COLO829 (cell line): Measurements from ENCODE around the gene MXD1.

Source experiments
- DNase-seq: peaks from one replicate; pipeline ENCODE4 v3.0.0; 2012; ENCODE audit warnings: low spot score

The MXD1 gene

GRCh38 chr2:69979902-69980807 lies 65.2 kb downstream of the MXD1 start:
- DNase-seq: no peak

GRCh38 chr2:69983392-69983966 lies 68.6 kb downstream of the MXD1 start:
- no peak for DNase-seq

GRCh38 chr2:69985216-69985615 lies 70.3 kb downstream of the MXD1 start:
- DNase-seq: no peak

- DNase-seq: no peak
These were observed 70.8 kb downstream of the MXD1 start for GRCh38 chr2:69985688-69986087.

- no peak for DNase-seq
These were observed 71.8 kb downstream of the MXD1 start for GRCh38 chr2:69986691-69987090.

- no peak for DNase-seq
These were observed 73.3 kb downstream of the MXD1 start for GRCh38 chr2:69988086-69988635.

- DNase-seq: no peak
These were observed 74.1 kb downstream of the MXD1 start for GRCh38 chr2:69989009-69989408.

- no peak for DNase-seq
These were observed 74.7 kb downstream of the MXD1 start for GRCh38 chr2:69989441-69990105.
